Measurements from ENCODE around the gene TOE1.

TOE1 gene

GRCh38 chr1:45331436-45332345 is 8.3 kb upstream of the TOE1 start:
- no peak for TF ChIP-seq CTCF (IDR thresholded peaks at IDR 0.05; ENCODE audit: borderline replicate concordance, control extremely low read depth, extremely low read depth, insufficient read depth, missing control alignments)
- no peak for DNase-seq (ENCODE audit: low spot score)
- in situ Hi-C loops (cut with MboI; ENCODE audit: low sequenced_read_pairs, unreplicated experiment) = no loop called here

DNA sequence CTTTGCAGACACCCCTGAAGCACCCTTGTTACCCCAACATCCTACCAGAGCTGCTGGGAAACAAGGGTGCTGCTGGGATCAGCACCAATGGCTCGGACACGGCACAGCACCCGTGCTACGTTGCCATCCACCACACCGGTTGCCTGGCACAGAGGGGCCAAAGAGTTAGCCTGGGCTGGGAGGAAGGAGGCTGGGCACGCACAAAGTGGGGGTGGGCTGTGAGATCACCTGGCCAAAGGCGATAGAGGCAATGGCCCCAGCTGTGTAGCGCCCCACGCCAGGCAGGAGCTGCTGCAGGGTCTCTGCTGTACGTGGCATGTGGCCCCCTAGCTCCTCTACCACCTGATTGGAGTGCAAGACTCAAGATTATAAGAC is 7.6 kb upstream of the TOE1 start:
- no peak for TF ChIP-seq CTCF (IDR thresholded peaks at IDR 0.05; ENCODE audit: borderline replicate concordance, control extremely low read depth, extremely low read depth, insufficient read depth, missing control alignments)
- in situ Hi-C loops (cut with MboI; ENCODE audit: low sequenced_read_pairs, unreplicated experiment) = no loop called here

DNA sequence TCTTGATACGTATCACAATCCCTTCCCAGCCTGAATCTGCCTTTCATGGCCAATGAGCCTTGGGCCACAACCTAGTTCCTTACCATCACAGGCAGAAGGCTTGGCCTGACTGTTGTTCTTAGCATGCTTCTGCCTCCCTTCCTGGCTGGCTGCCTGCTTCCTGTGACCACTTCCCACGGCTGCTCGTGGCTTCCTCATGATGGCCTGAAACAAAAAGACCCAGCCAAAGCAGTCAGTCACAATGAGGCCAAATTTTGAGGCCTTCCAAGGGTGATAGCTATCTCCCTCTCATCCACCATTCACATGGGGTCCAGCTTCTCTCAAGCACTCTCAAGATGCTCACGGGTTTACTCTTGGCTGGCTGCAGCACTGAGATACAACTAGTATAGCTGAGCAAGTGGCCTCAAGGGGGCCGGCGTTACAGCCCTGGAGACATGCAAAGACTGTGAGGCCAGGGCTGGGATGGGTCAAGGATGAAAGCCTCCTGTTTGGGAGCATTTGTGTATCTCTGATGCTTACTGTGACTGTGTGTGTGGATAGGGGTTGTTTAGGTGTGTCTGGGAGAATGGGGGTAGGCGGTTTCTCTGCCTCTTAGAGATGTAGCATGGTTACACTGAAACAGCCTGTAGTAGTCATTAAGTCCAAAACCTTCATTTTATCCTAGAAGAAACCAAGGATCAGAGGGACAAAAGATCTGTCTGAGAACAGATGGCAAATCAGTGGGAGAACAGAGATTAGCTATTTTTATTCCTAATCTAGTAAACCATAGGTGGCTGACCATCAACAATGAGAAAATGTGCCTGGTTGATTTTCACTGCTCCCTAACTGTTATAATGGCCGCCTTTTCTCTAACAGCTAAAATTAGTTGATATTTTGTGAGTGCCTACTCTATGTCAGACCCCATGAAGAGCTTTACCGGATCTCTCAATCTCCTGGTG is 5.4 kb upstream of the TOE1 start:
- DNase-seq (ENCODE audit: low spot score) = no peak
- TF ChIP-seq CTCF (IDR thresholded peaks at IDR 0.05; ENCODE audit: borderline replicate concordance, control extremely low read depth, extremely low read depth, insufficient read depth, missing control alignments) = no peak
- in situ Hi-C loops (cut with MboI; ENCODE audit: low sequenced_read_pairs, unreplicated experiment) = no loop called here

More for the DNA sequence above, 7.6 kb upstream of the TOE1 start:
- DNase-seq (ENCODE audit: low spot score) = no peak

DNA sequence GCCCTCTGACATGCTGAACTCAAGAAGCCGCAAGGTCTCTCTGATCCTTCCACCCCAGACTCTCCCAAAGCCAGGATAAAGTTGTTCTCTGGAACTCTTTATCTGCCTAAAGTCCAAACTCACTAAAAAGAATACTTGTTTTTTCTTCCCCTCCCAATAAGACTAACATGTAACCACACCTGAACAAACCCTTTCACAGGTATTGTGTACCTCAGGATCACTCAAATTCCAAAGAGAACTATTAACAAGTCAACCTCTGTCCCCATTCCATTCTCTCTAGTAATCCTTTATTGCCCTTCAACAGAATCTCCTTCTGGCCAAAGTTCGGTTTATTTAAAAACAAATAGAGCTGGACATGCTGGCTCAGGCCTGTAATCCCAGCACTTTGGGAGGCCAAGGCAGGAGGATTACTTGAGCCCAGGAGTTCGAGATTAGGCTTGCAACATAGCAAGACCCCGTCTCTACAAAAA is 4.1 kb upstream of the TOE1 start:
- DNase-seq (ENCODE audit: low spot score) = no peak
- no peak for TF ChIP-seq CTCF (IDR thresholded peaks at IDR 0.05; ENCODE audit: borderline replicate concordance, control extremely low read depth, extremely low read depth, insufficient read depth, missing control alignments)
- in situ Hi-C loops (cut with MboI; ENCODE audit: low sequenced_read_pairs, unreplicated experiment) = no loop called here

DNA sequence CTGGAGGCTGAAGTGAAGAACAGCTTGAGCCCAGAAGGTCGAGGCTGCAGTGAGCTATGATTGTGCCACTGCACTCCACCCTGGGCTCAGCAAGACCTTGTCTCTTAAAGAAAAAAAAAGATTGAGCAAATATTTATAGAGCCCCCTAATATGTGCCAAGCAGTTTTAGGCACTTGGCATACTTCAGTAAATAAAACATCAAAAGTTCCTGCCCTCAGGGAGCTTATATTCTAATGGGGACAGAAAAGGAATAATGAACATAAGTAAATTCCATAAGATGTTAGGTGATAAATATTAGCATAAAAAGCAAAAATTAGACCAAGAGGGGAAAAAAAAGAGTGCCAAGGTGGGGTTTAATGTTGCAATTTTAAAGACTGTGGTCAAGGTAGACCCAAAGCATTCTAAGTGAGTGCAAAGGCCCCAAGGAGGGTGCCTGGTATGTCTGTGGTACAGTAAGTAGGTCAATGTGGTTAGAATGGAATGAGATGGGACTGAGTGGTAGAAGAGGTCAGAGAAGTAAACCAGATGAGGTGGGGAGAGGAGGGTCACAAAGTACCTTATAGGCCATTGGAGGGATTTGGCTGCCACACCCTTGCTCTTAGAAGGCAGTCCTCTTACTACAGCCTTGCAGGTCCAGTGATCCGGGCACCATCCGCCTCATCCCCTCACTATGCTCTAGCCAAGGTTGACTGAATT is 2.2 kb upstream of the TOE1 start:
- no peak for DNase-seq (ENCODE audit: low spot score)
- in situ Hi-C loops (cut with MboI; ENCODE audit: low sequenced_read_pairs, unreplicated experiment) = no loop called here
- TF ChIP-seq CTCF (IDR thresholded peaks at IDR 0.05; ENCODE audit: borderline replicate concordance, control extremely low read depth, extremely low read depth, insufficient read depth, missing control alignments) = no peak
